Stomach (tissue), 9 donors: ENCODE results near the gene LRRC72. TPM values are rescaled to one million over a fixed set of nuclear protein-coding genes. Genes with fewer than 3 reads are reported as not detected.

Source experiments
- DNase-seq, 2 donors: peaks; one replicate each; pipeline versions ENCODE4 v3.0.0 to v3.0.0-alpha.2; 2013 to 2019
- H3K27ac ChIP-seq, 5 donors: fragments of 200-600 bp in 4 of 5; sonication (generic) in 4 of 5; one replicate each; pipeline ENCODE4 v1.5.1; 2013 to 2019; ENCODE audit warnings: mild to moderate bottlenecking in 1 of 5, moderate library complexity in 1 of 5
- H3K27me3 ChIP-seq, 3 donors: fragments of 200-600 bp; sonication (generic); one replicate each; pipeline ENCODE4 v1.5.1; 2017 to 2019; ENCODE audit warnings: mixed run types in 1 of 3
- H3K36me3 ChIP-seq, 4 donors: fragments of 200-600 bp; sonication (generic); 1 replicate in 3 of 4; 2 replicates in 1 of 4; pipeline ENCODE4 v1.5.1; 2016 to 2019
- H3K4me1 ChIP-seq, 4 donors: fragments of 200-600 bp; sonication (generic); one replicate each; pipeline ENCODE4 v1.5.1; 2016 to 2019
- H3K4me3 ChIP-seq, 4 donors: fragments of 200-600 bp; sonication (generic) in 3 of 4; one replicate each; pipeline ENCODE4 v1.5.1; 2016 to 2019; ENCODE audit warnings: mild to moderate bottlenecking in 1 of 4
- H3K9me3 ChIP-seq, 4 donors: fragments of 200-600 bp; sonication (generic); one replicate each; pipeline ENCODE4 v1.5.1; 2016 to 2019
- EP300 ChIP-seq: sonication (generic); formaldehyde crosslinking; IDR thresholded peaks from one replicate; pipeline ENCODE4 v1.6.1; 2017; ENCODE audit warnings: antibody characterized with exemption
- POLR2A ChIP-seq, 4 donors: fragments of 450-650 bp; IDR thresholded peaks; one replicate each; pipeline ENCODE4 v1.6.1; 2016; ENCODE audit warnings: antibody characterized with exemption in 4 of 4, control low read depth in 2 of 4, mild to moderate bottlenecking in 1 of 4, moderate library complexity in 1 of 4
- POLR2AphosphoS5 ChIP-seq, 3 donors: sonication (generic); formaldehyde crosslinking; IDR thresholded peaks; one replicate each; pipeline ENCODE4 v1.6.1; 2016; ENCODE audit warnings: antibody characterized with exemption in 3 of 3
- WGBS, 5 donors: extraction: QIAGEN DNeasy Blood & Tissue Kit in 3 of 5; methylation state at CpG; one replicate each; pipeline versions ENCODE4 v1.1.5 to v1.1.7; 2013 to 2018; 5-methylcytosine and 5-hydroxymethylcytosine counted together
- intact Hi-C: fragments of 100-400 bp; cut with DNase I; formaldehyde crosslinking; loops from one replicate; pipeline ENCODE4 v1.15.1; 2023; ENCODE audit warnings: low total_unique reads
- polyA plus RNA-seq, 3 donors: library from polyadenylated mRNA; stranded (reverse); fragments of 200-250 nt; gene quantifications; one replicate each; pipeline ENCODE4 v1.2.3, GENCODE V29; 2013
- total RNA-seq, 5 donors: library from RNA; depleted of rRNA; stranded (reverse); fragments of >200 nt; gene quantifications; one replicate each; pipeline versions ENCODE4 v1.1.0 to v1.2.3, GENCODE V29; 2014 to 2016
- TF ChIP-seq, protein P1 (sequence below), 7 experiments: fragments of 450-650 bp in 4 of 7; fragments of 200-600 bp in 3 of 7; sonication (generic) in 3 of 7; IDR thresholded peaks; one replicate each; pipeline ENCODE4 v1.5.1; 2016 to 2019; ENCODE audit warnings: antibody characterized with exemption in 7 of 7, control low read depth in 2 of 7, mild to moderate bottlenecking in 1 of 7
- donor health status: healthy with polysubstance abuse.
- donor health status: Bipolar disorder and iron deficiency.
- donor health status: healthy.

LRRC72 gene
- total and polyA plus RNA-seq, 8 donors = not detected

DNA sequence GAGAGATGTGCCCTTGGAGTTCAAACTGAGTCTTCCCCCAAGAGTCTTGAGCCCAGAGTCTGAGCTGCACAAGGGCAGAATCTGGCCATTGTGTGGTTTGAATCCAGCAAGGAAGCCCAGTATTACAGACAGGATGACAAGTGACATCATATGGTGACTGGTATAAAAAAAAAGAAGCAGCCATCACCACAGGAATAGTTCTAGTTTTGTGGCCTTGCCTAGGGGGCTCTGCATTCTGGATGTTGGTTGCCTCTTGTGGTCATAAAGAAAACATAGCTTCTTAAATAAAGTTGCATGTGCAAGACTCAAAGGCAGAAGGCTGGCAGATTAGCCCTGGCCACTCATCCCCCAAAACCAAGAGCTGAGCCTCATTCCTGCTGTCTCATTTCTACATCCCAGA, 16.8 kb upstream of the LRRC72 start:
- TF ChIP-seq, protein P1, sequence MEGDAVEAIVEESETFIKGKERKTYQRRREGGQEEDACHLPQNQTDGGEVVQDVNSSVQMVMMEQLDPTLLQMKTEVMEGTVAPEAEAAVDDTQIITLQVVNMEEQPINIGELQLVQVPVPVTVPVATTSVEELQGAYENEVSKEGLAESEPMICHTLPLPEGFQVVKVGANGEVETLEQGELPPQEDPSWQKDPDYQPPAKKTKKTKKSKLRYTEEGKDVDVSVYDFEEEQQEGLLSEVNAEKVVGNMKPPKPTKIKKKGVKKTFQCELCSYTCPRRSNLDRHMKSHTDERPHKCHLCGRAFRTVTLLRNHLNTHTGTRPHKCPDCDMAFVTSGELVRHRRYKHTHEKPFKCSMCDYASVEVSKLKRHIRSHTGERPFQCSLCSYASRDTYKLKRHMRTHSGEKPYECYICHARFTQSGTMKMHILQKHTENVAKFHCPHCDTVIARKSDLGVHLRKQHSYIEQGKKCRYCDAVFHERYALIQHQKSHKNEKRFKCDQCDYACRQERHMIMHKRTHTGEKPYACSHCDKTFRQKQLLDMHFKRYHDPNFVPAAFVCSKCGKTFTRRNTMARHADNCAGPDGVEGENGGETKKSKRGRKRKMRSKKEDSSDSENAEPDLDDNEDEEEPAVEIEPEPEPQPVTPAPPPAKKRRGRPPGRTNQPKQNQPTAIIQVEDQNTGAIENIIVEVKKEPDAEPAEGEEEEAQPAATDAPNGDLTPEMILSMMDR (IDR thresholded peaks at IDR 0.05) = no peak
- TF ChIP-seq EP300 = no peak
- TF ChIP-seq POLR2AphosphoS5 (IDR thresholded peaks at IDR 0.05) = no peak
- no peak for TF ChIP-seq POLR2A (IDR thresholded peaks at IDR 0.05)
- Histone ChIP-seq H3K27me3 (no peaks in the 10 kb centered on the region), H3K36me3 (no peaks in the 10 kb centered on the region), H3K4me1 (no peaks in the 10 kb centered on the region), H3K27ac (no peak overlapping the region), H3K9me3 (no peaks in the 10 kb centered on the region), H3K4me3 (no peak overlapping the region)
- DNase-seq = no peak
- intact Hi-C loops = no loop called here

DNA sequence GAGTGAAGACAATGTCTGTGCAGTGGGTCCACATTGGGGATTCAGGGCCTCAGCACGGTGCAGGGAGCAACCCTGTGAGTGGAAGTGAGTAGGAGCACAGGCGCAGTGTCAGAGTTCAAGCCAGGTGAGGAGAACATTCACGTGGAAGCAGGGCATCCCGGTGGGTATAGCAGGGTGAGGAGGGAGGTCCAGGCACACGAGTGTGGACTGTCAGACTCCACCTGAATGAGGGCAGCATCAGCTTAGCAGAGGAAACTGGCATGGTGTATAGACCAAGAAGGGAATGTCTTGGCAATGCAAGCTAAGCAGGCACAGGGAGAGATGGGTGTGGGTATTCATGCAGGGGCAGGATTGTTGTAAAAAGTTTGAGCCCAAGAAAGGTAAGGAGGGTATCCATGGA, 15.3 kb upstream of the LRRC72 start:
- Histone ChIP-seq H3K27me3 (no peaks in the 10 kb centered on the region), H3K9me3 (no peaks in the 10 kb centered on the region), H3K4me1 (no peaks in the 10 kb centered on the region), H3K4me3 (no peak overlapping the region), H3K36me3 (no peaks in the 10 kb centered on the region), H3K27ac (no peak overlapping the region)
- no peak for DNase-seq
- intact Hi-C loops = no loop called here
- TF ChIP-seq, protein P1 (IDR thresholded peaks at IDR 0.05) = no peak
- TF ChIP-seq POLR2AphosphoS5 (IDR thresholded peaks at IDR 0.05) (no peak), EP300 (no peak), POLR2A (IDR thresholded peaks at IDR 0.05) (no peak)
- WGBS, 5 donors = 86 to 89% (median 88%) methylated on average over 5 of the region's 5 CpGs

DNA sequence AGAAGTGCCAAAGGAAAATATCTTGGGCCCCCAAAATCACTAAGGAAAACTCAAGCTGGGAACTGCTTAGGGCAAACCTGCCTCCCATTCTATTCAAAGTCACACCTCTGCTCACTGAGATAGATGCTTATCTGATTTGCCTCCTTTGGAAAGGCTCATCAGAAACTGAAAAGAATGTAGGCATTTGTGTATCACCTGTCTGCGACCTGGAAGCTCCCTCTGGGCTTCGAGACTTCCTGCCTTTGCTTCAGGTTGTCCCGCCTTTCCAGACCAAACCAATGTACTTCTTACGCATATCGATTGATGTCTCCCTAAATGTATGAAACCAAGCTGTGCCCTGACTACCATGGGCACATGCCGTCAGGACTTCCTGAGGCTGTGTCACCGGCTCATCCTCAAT, 14.5 kb upstream of the LRRC72 start:
- H3K9me3 ChIP-seq = no peaks in the 10 kb centered on the region
- intact Hi-C loops = no loop called here
- no peaks in the 10 kb centered on the region for H3K27me3 ChIP-seq
- H3K4me3 ChIP-seq = no peak overlapping the region
- no peak overlapping the region for H3K27ac ChIP-seq
- H3K36me3 ChIP-seq = no peaks in the 10 kb centered on the region
- TF ChIP-seq POLR2AphosphoS5 (IDR thresholded peaks at IDR 0.05) = no peak
- TF ChIP-seq EP300 = no peak
- TF ChIP-seq, protein P1 (IDR thresholded peaks at IDR 0.05) = no peak
- no peak for TF ChIP-seq POLR2A (IDR thresholded peaks at IDR 0.05)
- whole genome bisulfite sequencing, 5 donors = 85 to 95% (median 91%) methylated on average over 7 of the region's 7 CpGs
- DNase-seq = no peak
- no peaks in the 10 kb centered on the region for H3K4me1 ChIP-seq

DNA sequence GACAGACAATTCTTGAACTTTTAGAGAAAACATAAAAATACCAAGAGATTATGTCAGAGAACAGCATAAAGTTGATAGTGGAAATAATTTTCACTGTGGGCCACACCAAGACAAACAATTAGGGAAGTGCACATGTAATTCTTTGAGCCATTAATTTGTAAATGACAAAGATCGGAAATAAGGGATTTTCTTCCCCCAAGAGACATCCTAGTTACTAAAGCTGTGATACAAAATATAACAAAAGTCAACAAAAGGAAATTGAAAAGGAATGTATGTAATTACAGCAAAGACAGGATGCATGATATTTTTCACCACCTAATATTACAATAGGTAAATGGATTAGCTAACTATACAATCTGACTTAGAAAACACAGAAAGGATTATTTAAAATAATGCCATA, 12.4 kb upstream of the LRRC72 start:
- Histone ChIP-seq H3K27me3 (no peaks in the 10 kb centered on the region), H3K27ac (no peak overlapping the region), H3K9me3 (no peaks in the 10 kb centered on the region), H3K4me1 (no peaks in the 10 kb centered on the region), H3K36me3 (no peaks in the 10 kb centered on the region), H3K4me3 (no peak overlapping the region)
- TF ChIP-seq POLR2AphosphoS5 (IDR thresholded peaks at IDR 0.05) = no peak
- TF ChIP-seq EP300 = no peak
- TF ChIP-seq, protein P1 (IDR thresholded peaks at IDR 0.05) = no peak
- intact Hi-C loops = no loop called here
- no peak for DNase-seq
- 57 to 72% (median 63%) methylated on average over 1 of the region's 1 CpG for WGBS, 5 donors

DNA sequence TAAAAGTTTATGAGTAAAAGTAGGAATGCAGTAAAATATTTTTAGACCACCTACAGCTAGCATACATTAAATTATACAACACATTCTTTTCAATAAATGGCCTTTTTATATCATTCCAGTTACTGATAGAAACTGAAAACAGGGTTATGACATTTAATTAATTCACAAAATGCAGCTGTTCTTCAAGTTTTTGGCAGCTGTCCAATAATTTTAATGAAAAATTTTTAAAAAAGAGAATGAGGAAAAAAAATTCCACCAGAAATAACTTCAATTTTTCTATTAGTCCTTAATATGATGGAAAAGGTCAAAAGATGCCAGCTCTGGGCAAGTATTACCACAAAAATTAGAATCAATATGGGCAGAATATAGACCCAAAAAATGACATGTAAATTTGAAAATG, 11.9 kb upstream of the LRRC72 start:
- TF ChIP-seq EP300 (no peak), POLR2A (IDR thresholded peaks at IDR 0.05) (no peak), POLR2AphosphoS5 (IDR thresholded peaks at IDR 0.05) (no peak)
- TF ChIP-seq, protein P1 (IDR thresholded peaks at IDR 0.05) = no peak
- H3K36me3 ChIP-seq = no peaks in the 10 kb centered on the region
- no peaks in the 10 kb centered on the region for H3K9me3 ChIP-seq
- H3K4me3 ChIP-seq = no peak overlapping the region
- intact Hi-C loops = no loop called here
- no peak overlapping the region for H3K27ac ChIP-seq
- no peak for DNase-seq
- no peaks in the 10 kb centered on the region for H3K27me3 ChIP-seq
- H3K4me1 ChIP-seq = no peaks in the 10 kb centered on the region
